Muscle of leg (tissue), 16 donors: ENCODE measurements around the gene OMD. TPM values are rescaled to one million over a fixed set of nuclear protein-coding genes. Genes with fewer than 3 reads are reported as not detected.

Source experiments
- DNase-seq: peaks from one replicate; pipeline ENCODE4 v3.0.0; 2013
- H3K27ac ChIP-seq: one replicate; pipeline ENCODE4 v1.5.1; 2013; ENCODE audit warnings: mild to moderate bottlenecking, low read length, control low read depth
- H3K27me3 ChIP-seq: one replicate; pipeline ENCODE4 v1.6.1; 2013; ENCODE audit warnings: low read length; ENCODE audit not compliant: control insufficient read depth, insufficient read depth
- H3K36me3 ChIP-seq: one replicate; pipeline ENCODE4 v1.6.1; 2013; ENCODE audit warnings: low read length; ENCODE audit not compliant: control insufficient read depth, insufficient read depth
- H3K4me1 ChIP-seq: one replicate; pipeline ENCODE4 v1.6.1; 2013; ENCODE audit warnings: low read length; ENCODE audit not compliant: control insufficient read depth, insufficient read depth
- H3K4me3 ChIP-seq: one replicate; pipeline ENCODE4 v1.5.1; 2013; ENCODE audit warnings: low read length, control low read depth
- H3K9me3 ChIP-seq: replicated peaks from 2 replicates; pipeline ENCODE4 v1.6.1; 2013; ENCODE audit warnings: low read depth, low read length; ENCODE audit not compliant: control insufficient read depth
- WGBS: methylation state at CpG from one replicate; pipeline ENCODE4 v1.1.5; 2013; ENCODE audit warnings: missing lambda C conversion rate; ENCODE audit not compliant: insufficient coverage; 5-methylcytosine and 5-hydroxymethylcytosine counted together
- long read RNA-seq, 11 donors: transcript quantifications; one replicate each; lab custom pipeline, GENCODE V29; 2026
- polyA plus RNA-seq, 8 donors: library from polyadenylated mRNA; unstranded; fragments of 120-200 nt; gene quantifications; one replicate each; pipeline versions ENCODE4 v1.2.1 to v1.2.3, GENCODE V29; 2013; ENCODE audit warnings: inconsistent platforms in 1 of 8, low replicate concordance in 1 of 8; ENCODE audit not compliant: insufficient read length in 8 of 8, insufficient read depth in 1 of 8
- total RNA-seq: library from RNA; stranded (reverse); fragments of 120-200 nt; gene quantifications from one replicate; pipeline ENCODE4 v1.2.4, GENCODE V29; 2013

The OMD gene
- total RNA-seq: 8.9 TPM
- polyA plus RNA-seq: 1 to 10 TPM; 2.7 to 7.0 (median 3.7) TPM
- long read RNA-seq, donor 1: 0 reads
- long read RNA-seq, donor 2: 0 reads
- long read RNA-seq, donor 3, partial matches to known transcripts: 0 of 1 reads
- long read RNA-seq, donor 3, other reads (novel, unspliced or antisense): 0 of 1 reads
- long read RNA-seq, donor 4: 0 reads
- long read RNA-seq, donor 5, partial matches to known transcripts: 0 of 4 reads
- long read RNA-seq, donor 5, other reads (novel, unspliced or antisense): 0 of 4 reads
- long read RNA-seq, donor 6, partial matches to known transcripts: 0 of 1 reads
- long read RNA-seq, donor 6, other reads (novel, unspliced or antisense): 0 of 1 reads
- long read RNA-seq, donor 7, partial matches to known transcripts: 0 of 4 reads
- long read RNA-seq, donor 7, other reads (novel, unspliced or antisense): 0 of 4 reads
- long read RNA-seq, donor 8, partial matches to known transcripts: 0 of 3 reads
- long read RNA-seq, donor 8, other reads (novel, unspliced or antisense): 0 of 3 reads
- long read RNA-seq, donor 9: 0 reads
- long read RNA-seq, donor 10, partial matches to known transcripts: 0 of 2 reads
- long read RNA-seq, donor 10, other reads (novel, unspliced or antisense): 0 of 2 reads
- long read RNA-seq, donor 11, partial matches to known transcripts: 0 of 2 reads
- long read RNA-seq, donor 11, other reads (novel, unspliced or antisense): 0 of 2 reads

- Histone ChIP-seq H3K36me3 (no peaks in the 10 kb centered on the region), H3K9me3 (no peaks in the 10 kb centered on the region), H3K27ac (peak within 1 kb of the TSS; percentile 81), H3K4me1 (peaks cover 15% of the 10 kb centered on the region), H3K4me3 (peak within 1 kb of the TSS; percentile 4), H3K27me3 (no peaks in the 10 kb centered on the region)
- DNase-seq: peak; percentile 79
- WGBS: no CpG with 5 or more reads among the region's 1 CpG
These were observed at the start of gene OMD for GRCh38 chr9:92424340-92424739. Gene OMD, minus strand, starts transcription at chr9:92424471. Its CDS starts 6,913 bp downstream, at chr9:92417558.

GRCh38 chr9:92468206-92468605 lies 43.9 kb upstream of the OMD start:
- WGBS: no CpG with 5 or more reads among the region's 2 CpGs
- Histone ChIP-seq H3K27me3 (no peaks in the 10 kb centered on the region), H3K36me3 (peaks cover 11% of the 10 kb centered on the region)

GRCh38 chr9:92467511-92467910 lies 43.2 kb upstream of the OMD start:
- Histone ChIP-seq H3K36me3 (peaks cover 6% of the 10 kb centered on the region), H3K4me1 (no peaks in the 10 kb centered on the region), H3K4me3 (no peak overlapping the region), H3K27me3 (no peaks in the 10 kb centered on the region), H3K9me3 (no peaks in the 10 kb centered on the region), H3K27ac (no peak overlapping the region)
- DNase-seq: no peak
- no CpG with 5 or more reads among the region's 2 CpGs for WGBS

More at GRCh38 chr9:92468206-92468605, 43.9 kb upstream of the OMD start:
- DNase-seq: no peak
- no peaks in the 10 kb centered on the region for H3K9me3 ChIP-seq
- H3K4me1 ChIP-seq: no peaks in the 10 kb centered on the region
- no peak overlapping the region for H3K4me3 ChIP-seq
- H3K27ac ChIP-seq: no peak overlapping the region

GRCh38 chr9:92467041-92467440 lies 42.8 kb upstream of the OMD start:
- no peaks in the 10 kb centered on the region for H3K4me1 ChIP-seq
- 89% methylated on average over 1 of the region's 1 CpG for WGBS
- no peak overlapping the region for H3K27ac ChIP-seq
- no peak overlapping the region for H3K4me3 ChIP-seq
- H3K9me3 ChIP-seq: no peaks in the 10 kb centered on the region
- peaks cover 6% of the 10 kb centered on the region for H3K36me3 ChIP-seq
- H3K27me3 ChIP-seq: no peaks in the 10 kb centered on the region
- DNase-seq: no peak

- Histone ChIP-seq H3K36me3 (peaks cover 2% of the 10 kb centered on the region), H3K4me3 (no peak overlapping the region), H3K9me3 (no peaks in the 10 kb centered on the region), H3K4me1 (no peaks in the 10 kb centered on the region), H3K27ac (no peak overlapping the region), H3K27me3 (no peaks in the 10 kb centered on the region)
- 83% methylated on average over 1 of the region's 3 CpGs for WGBS
- no peak for DNase-seq
These were observed 39.7 kb upstream of the OMD start for GRCh38 chr9:92463984-92464383.

GRCh38 chr9:92463387-92463786 lies 39.1 kb upstream of the OMD start:
- DNase-seq: no peak
- Histone ChIP-seq H3K4me1 (no peaks in the 10 kb centered on the region), H3K9me3 (no peaks in the 10 kb centered on the region), H3K27ac (no peak overlapping the region), H3K4me3 (no peak overlapping the region), H3K36me3 (peaks cover 2% of the 10 kb centered on the region), H3K27me3 (no peaks in the 10 kb centered on the region)

- no peaks in the 10 kb centered on the region for H3K27me3 ChIP-seq
- no peak for DNase-seq
- no peak overlapping the region for H3K27ac ChIP-seq
- no peaks in the 10 kb centered on the region for H3K9me3 ChIP-seq
- H3K36me3 ChIP-seq: no peaks in the 10 kb centered on the region
- H3K4me3 ChIP-seq: no peak overlapping the region
- WGBS: no CpG with 5 or more reads among the region's 4 CpGs
- no peaks in the 10 kb centered on the region for H3K4me1 ChIP-seq
These were observed 33.3 kb upstream of the OMD start for GRCh38 chr9:92457576-92457975.

- no peak for DNase-seq
- no peaks in the 10 kb centered on the region for H3K9me3 ChIP-seq
- no peak overlapping the region for H3K27ac ChIP-seq
- no peak overlapping the region for H3K4me3 ChIP-seq
- no peaks in the 10 kb centered on the region for H3K27me3 ChIP-seq
- H3K4me1 ChIP-seq: no peaks in the 10 kb centered on the region
- 80% methylated on average over 1 of the region's 3 CpGs for WGBS
- no peaks in the 10 kb centered on the region for H3K36me3 ChIP-seq
These were observed 30.9 kb upstream of the OMD start for GRCh38 chr9:92455217-92455616.

GRCh38 chr9:92446536-92446935 lies 22.3 kb upstream of the OMD start:
- Histone ChIP-seq H3K9me3 (no peaks in the 10 kb centered on the region), H3K27me3 (no peaks in the 10 kb centered on the region), H3K4me3 (no peak overlapping the region), H3K4me1 (no peaks in the 10 kb centered on the region), H3K27ac (no peak overlapping the region), H3K36me3 (no peaks in the 10 kb centered on the region)
- no peak for DNase-seq

GRCh38 chr9:92444841-92445240 lies 20.6 kb upstream of the OMD start:
- no peaks in the 10 kb centered on the region for H3K9me3 ChIP-seq
- no peaks in the 10 kb centered on the region for H3K4me1 ChIP-seq
- H3K27ac ChIP-seq: no peak overlapping the region
- WGBS: 79% methylated on average over 4 of the region's 4 CpGs
- DNase-seq: no peak
- H3K27me3 ChIP-seq: no peaks in the 10 kb centered on the region
- H3K4me3 ChIP-seq: no peak overlapping the region
- H3K36me3 ChIP-seq: no peaks in the 10 kb centered on the region
